ENCODE results near the gene CACNA2D3.

The CACNA2D3 gene

GRCh38 chr3:54171509-54171908 is 49.2 kb downstream of the CACNA2D3 start:
- no peak for DNase-seq

GRCh38 chr3:54171951-54172350 is 49.6 kb downstream of the CACNA2D3 start:
- no peak for DNase-seq

- no peak for DNase-seq
Measured at GRCh38 chr3:54173371-54173770, 51.0 kb downstream of the CACNA2D3 start.

- DNase-seq = no peak
Measured at GRCh38 chr3:54176106-54176505, 53.8 kb downstream of the CACNA2D3 start.

- no peak for DNase-seq
Measured at GRCh38 chr3:54177816-54178215, 55.5 kb downstream of the CACNA2D3 start.

- no peak for DNase-seq
Measured at GRCh38 chr3:54178376-54178775, 56.0 kb downstream of the CACNA2D3 start.

- DNase-seq = no peak
Measured at GRCh38 chr3:54180921-54181320, 58.6 kb downstream of the CACNA2D3 start.

GRCh38 chr3:54182242-54182641 is 59.9 kb downstream of the CACNA2D3 start:
- no peak for DNase-seq

- no peak for DNase-seq
Measured at GRCh38 chr3:54185740-54186139, 63.4 kb downstream of the CACNA2D3 start.

- peak; percentile 30 for DNase-seq
Measured at GRCh38 chr3:54188176-54188791, 65.9 kb downstream of the CACNA2D3 start.

GRCh38 chr3:54191220-54191619 is 68.9 kb downstream of the CACNA2D3 start:
- DNase-seq = no peak

- DNase-seq = no peak
Measured at GRCh38 chr3:54192026-54192425, 69.7 kb downstream of the CACNA2D3 start.

- no peak for DNase-seq
Measured at GRCh38 chr3:54193093-54193492, 70.7 kb downstream of the CACNA2D3 start.

- no peak for DNase-seq
Measured at GRCh38 chr3:54196360-54196991, 74.1 kb downstream of the CACNA2D3 start.

GRCh38 chr3:54197509-54197908 is 75.2 kb downstream of the CACNA2D3 start:
- DNase-seq = no peak

GRCh38 chr3:54198556-54198955 is 76.2 kb downstream of the CACNA2D3 start:
- DNase-seq = no peak

- no peak for DNase-seq
Measured at GRCh38 chr3:54202054-54202453, 79.7 kb downstream of the CACNA2D3 start.

- no peak for DNase-seq
Measured at GRCh38 chr3:54202651-54203248, 80.4 kb downstream of the CACNA2D3 start.

- no peak for DNase-seq
Measured at GRCh38 chr3:54206874-54207273, 84.5 kb downstream of the CACNA2D3 start.

- no peak for DNase-seq
Measured at GRCh38 chr3:54211097-54211496, 88.7 kb downstream of the CACNA2D3 start.

- no peak for DNase-seq
Measured at GRCh38 chr3:54212723-54213122, 90.4 kb downstream of the CACNA2D3 start.

GRCh38 chr3:54213907-54214306 is 91.6 kb downstream of the CACNA2D3 start:
- no peak for DNase-seq

GRCh38 chr3:54214845-54215244 is 92.5 kb downstream of the CACNA2D3 start:
- DNase-seq = no peak

- no peak for DNase-seq
Measured at GRCh38 chr3:54215521-54215920, 93.2 kb downstream of the CACNA2D3 start.

All from right kidney (tissue), 1 donor.